IMR-90 (cell line): ENCODE data around the gene CDCA4. TPM values are rescaled to one million over a fixed set of nuclear protein-coding genes. Genes with fewer than 3 reads are reported as not detected.

Experiments
- ATAC-seq: fragments of 200-7000 bp; cut with Tn5 transposase; 2 replicates; pipeline ENCODE4 v1.9.1; 2020; ENCODE audit warnings: low read depth, mild to moderate bottlenecking, moderate library complexity
- BruUV-seq: library from RNA; stranded (reverse); fragments of 400-500 nt; replicated peaks from 2 replicates; lab custom pipeline; 2021; lab: Mats Ljungman, UMichigan
- CTCF ChIA-PET: fragments of 300-600 bp; formaldehyde crosslinking; extraction: SDS; loops from one replicate; lab custom pipeline; 2021; ENCODE audit warnings: antibody characterized with exemption; lab: Yijun Ruan, JAX
- POLR2A ChIA-PET: fragments of 300-600 bp; sonication (Branson Sonifier 250); formaldehyde crosslinking; loops from one replicate; lab custom pipeline; 2022; ENCODE audit warnings: antibody characterized with exemption; ENCODE audit not compliant: unreplicated experiment; lab: Charles Lee
- DNase-seq: peaks from one replicate; pipeline ENCODE4 v3.0.0; 2013
- H2AFZ ChIP-seq: replicated peaks from 2 replicates; pipeline ENCODE3; 2013; ENCODE audit warnings: low read length, mild to moderate bottlenecking; ENCODE audit not compliant: poor library complexity
- H2AK5ac ChIP-seq: 2 replicates; pipeline ENCODE4 v1.6.1; 2013; ENCODE audit warnings: low read depth, low read length, inconsistent platforms
- H2AK9ac ChIP-seq: replicated peaks from 2 replicates; pipeline ENCODE3; 2013; ENCODE audit warnings: mild to moderate bottlenecking, low read depth, low read length, moderate library complexity; ENCODE audit not compliant: poor library complexity
- H2BK120ac ChIP-seq: 2 replicates; pipeline ENCODE4 v1.6.1; 2013; ENCODE audit warnings: low read depth, low read length, inconsistent platforms
- H2BK15ac ChIP-seq: 3 replicates; pipeline ENCODE4 v1.6.1; 2013; ENCODE audit warnings: low read depth, low read length, inconsistent platforms
- H2BK20ac ChIP-seq: 2 replicates; pipeline ENCODE4 v1.6.1; 2013; ENCODE audit warnings: low read depth, mild to moderate bottlenecking, inconsistent platforms, low read length, moderate library complexity
- H2BK5ac ChIP-seq: 2 replicates; pipeline ENCODE4 v1.6.1; 2013; ENCODE audit warnings: mild to moderate bottlenecking, low read depth, low read length, inconsistent platforms; ENCODE audit not compliant: poor library complexity, severe bottlenecking
- H3K14ac ChIP-seq: replicated peaks from 2 replicates; pipeline ENCODE4 v1.6.1; 2013; ENCODE audit warnings: low read depth, low read length, inconsistent platforms
- H3K18ac ChIP-seq: 2 replicates; pipeline ENCODE4 v1.6.1; 2013; ENCODE audit warnings: low read depth, low read length, control low read depth
- H3K23ac ChIP-seq: 2 replicates; pipeline ENCODE4 v1.6.1; 2013; ENCODE audit warnings: low read depth, low read length, inconsistent platforms
- H3K27ac ChIP-seq: 2 replicates; pipeline ENCODE4 v1.5.1; 2013; ENCODE audit warnings: mild to moderate bottlenecking, control low read depth, low read length; ENCODE audit not compliant: insufficient read depth
- H3K27me3 ChIP-seq: 2 replicates; pipeline ENCODE4 v1.6.1; 2013; ENCODE audit warnings: low read length; ENCODE audit not compliant: control insufficient read depth, insufficient read depth
- H3K36me3 ChIP-seq: 2 replicates; pipeline ENCODE4 v1.6.1; 2013; ENCODE audit warnings: low read length, mixed read lengths; ENCODE audit not compliant: control insufficient read depth, insufficient read depth
- H3K4ac ChIP-seq: 2 replicates; pipeline ENCODE4 v1.6.1; 2013; ENCODE audit warnings: low read depth, low read length, inconsistent platforms
- H3K4me1 ChIP-seq: 2 replicates; pipeline ENCODE4 v1.6.1; 2013; ENCODE audit warnings: low read length, mixed read lengths; ENCODE audit not compliant: control insufficient read depth, insufficient read depth
- H3K4me2 ChIP-seq: 2 replicates; pipeline ENCODE4 v1.6.1; 2013; ENCODE audit warnings: low read depth, mild to moderate bottlenecking, control low read depth, low read length, moderate library complexity
- H3K4me3 ChIP-seq: 2 replicates; pipeline ENCODE4 v1.5.1; 2013; ENCODE audit warnings: low read depth, mild to moderate bottlenecking, control low read depth, low read length, moderate library complexity; ENCODE audit not compliant: insufficient read depth
- H3K56ac ChIP-seq: 2 replicates; pipeline ENCODE4 v1.6.1; 2013; ENCODE audit warnings: low read length, inconsistent platforms; ENCODE audit not compliant: insufficient read depth; ENCODE audit errors: extremely low read depth
- H3K79me1 ChIP-seq, 2 experiments: 2 replicates each; pipeline ENCODE4 v1.6.1; 2013; ENCODE audit warnings: low read length in 2 of 2, inconsistent platforms in 1 of 2, low read depth in 1 of 2
- H3K9ac ChIP-seq: 2 replicates; pipeline ENCODE4 v1.6.1; 2013; ENCODE audit warnings: low read depth, low read length, control low read depth
- H3K9me1 ChIP-seq: 2 replicates; pipeline ENCODE4 v1.6.1; 2013; ENCODE audit warnings: low read length, inconsistent platforms; ENCODE audit not compliant: insufficient read depth
- H3K9me3 ChIP-seq: 2 replicates; pipeline ENCODE4 v1.6.1; 2013; ENCODE audit warnings: low read length; ENCODE audit not compliant: control insufficient read depth, insufficient read depth
- H4K20me1 ChIP-seq: 2 replicates; pipeline ENCODE4 v1.6.1; 2013; ENCODE audit warnings: low read length, inconsistent platforms; ENCODE audit not compliant: insufficient read depth
- H4K5ac ChIP-seq: 2 replicates; pipeline ENCODE4 v1.6.1; 2013; ENCODE audit warnings: mild to moderate bottlenecking, low read depth, low read length, control low read depth
- H4K8ac ChIP-seq, 2 experiments: 2 replicates each; pipeline ENCODE4 v1.6.1; 2013; ENCODE audit warnings: low read depth in 2 of 2, low read length in 2 of 2, control low read depth in 1 of 2, inconsistent platforms in 1 of 2
- H4K91ac ChIP-seq: 2 replicates; pipeline ENCODE4 v1.6.1; 2013; ENCODE audit warnings: low read depth, low read length, inconsistent platforms; ENCODE audit not compliant: insufficient read depth
- RFX5 ChIP-seq: IDR thresholded peaks from 2 replicates; pipeline ENCODE4 v1.8.0; 2012; ENCODE audit warnings: low read depth, mild to moderate bottlenecking, low read length, moderate library complexity
- WGBS, 2 experiments: methylation state at CpG; one replicate each; pipeline versions ENCODE4 v1.1.5 to v1.1.7; 2013; ENCODE audit warnings: missing lambda C conversion rate in 2 of 2; ENCODE audit not compliant: insufficient read length in 1 of 2; ENCODE audit errors: extremely low coverage in 2 of 2; 5-methylcytosine and 5-hydroxymethylcytosine counted together
- dilution Hi-C: fragments of 300-500 bp; cut with HindIII; formaldehyde crosslinking; loops from one replicate; pipeline ENCODE4 v1.14.3; 2018; ENCODE audit warnings: low sequenced_read_pairs; ENCODE audit not compliant: unreplicated experiment
- in situ Hi-C: fragments of 300-500 bp; cut with MboI; formaldehyde crosslinking; loops from 3 replicates; pipeline ENCODE4 v1.14.3; 2019; ENCODE audit warnings: low sequenced_read_pairs, inconsistent platforms, mixed read lengths
- intact Hi-C: fragments of 100-400 bp; cut with micrococcal nuclease; formaldehyde crosslinking; loops from 2 replicates; pipeline ENCODE4 v1.10.0; 2022
- polyA plus RNA-seq, 3 experiments: library from polyadenylated mRNA; depleted of rRNA; stranded (reverse); fragments of >200 nt; gene quantifications; 2 replicates each; pipeline ENCODE4 v1.2.3, GENCODE V29; 2012; ENCODE audit warnings: low replicate concordance in 1 of 3
- total RNA-seq: library from RNA; depleted of rRNA; stranded (reverse); fragments of >200 nt; gene quantifications from 2 replicates; pipeline ENCODE4 v1.2.3, GENCODE V29; 2012

CDCA4 gene
- total and polyA plus RNA-seq, 2 of the 4 experiments (the other 2 are of a cell fraction) = 17.7 to 18.6 TPM

GRCh38 chr14:104983231-104983721 is 37.6 kb downstream of the CDCA4 start:
- no peaks in the 10 kb centered on the region for H3K27me3 ChIP-seq
- H3K27ac ChIP-seq = no peak overlapping the region
- no peak overlapping the region for H3K4me2 ChIP-seq
- H3K9me3 ChIP-seq = no peaks in the 10 kb centered on the region
- CTCF ChIA-PET = no interaction called here
- no peak overlapping the region for H2BK15ac ChIP-seq
- no peak overlapping the region for H4K8ac ChIP-seq
- no peak overlapping the region for H2BK5ac ChIP-seq
- no peak overlapping the region for H3K23ac ChIP-seq
- DNase-seq = no peak
- dilution Hi-C loops (no loop called here), intact Hi-C loops (no loop called here), in situ Hi-C loops (no loop called here)
- H4K20me1 ChIP-seq = peaks cover 4% of the 10 kb centered on the region; the same call in 1 of the 2 replicates
- H2BK120ac ChIP-seq = no peak overlapping the region
- H2AK9ac ChIP-seq = no peak overlapping the region
- no peak overlapping the region for H3K14ac ChIP-seq
- H4K91ac ChIP-seq = no peak overlapping the region
- H3K4me3 ChIP-seq = no peak overlapping the region
- H2AFZ ChIP-seq = no peak overlapping the region
- H2AK5ac ChIP-seq = 0 out of 2 replicates have a peak overlapping the region, but pooled peaks have one; percentile 9
- BruUV-seq = no TSS peak
- 53% methylated on average over 3 of the region's 12 CpGs; no CpG with 5 or more reads in 1 of the 2 experiments for WGBS, 2 experiments
- no peak for TF ChIP-seq RFX5
- peaks cover 8% of the 10 kb centered on the region; the same call in 1 of the 2 replicates for H3K4me1 ChIP-seq
- H3K9me1 ChIP-seq = 0 out of 2 replicates have a peak, but pooled peaks cover 5% of the 10 kb centered on the region
- no peak overlapping the region for H4K5ac ChIP-seq
- no peak for ATAC-seq
- H3K79me1 ChIP-seq = peaks cover 0 to 9% of the 10 kb centered on the region in 2 experiments; a peak in 1 of 4 replicates
- no peaks in the 10 kb centered on the region for H3K36me3 ChIP-seq
- no peak overlapping the region for H3K4ac ChIP-seq
- H3K18ac ChIP-seq = no peak overlapping the region
- H3K9ac ChIP-seq = no peak overlapping the region
- H3K56ac ChIP-seq = no peak overlapping the region
- no peak overlapping the region for H2BK20ac ChIP-seq
- POLR2A ChIA-PET = no interaction called here
